H9 (cell line): ENCODE data around the gene TXNDC8. TPM values are rescaled to one million over a fixed set of nuclear protein-coding genes. Genes with fewer than 3 reads are reported as not detected.

Experiments used
- DNase-seq: peaks from one replicate; pipeline ENCODE4 v3.0.0-alpha.2; 2017
- H2AFZ ChIP-seq: one replicate; pipeline ENCODE4 v1.6.1; 2013; ENCODE audit warnings: mild to moderate bottlenecking, low read length, control low read depth, moderate library complexity
- H2AK5ac ChIP-seq: 2 replicates; pipeline ENCODE4 v1.6.1; 2013; ENCODE audit warnings: low read length, control low read depth, mixed read lengths; ENCODE audit not compliant: insufficient read length
- H2BK120ac ChIP-seq: one replicate; pipeline ENCODE4 v1.6.1; 2013; ENCODE audit warnings: low read depth, mild to moderate bottlenecking, low read length, control low read depth, inconsistent platforms; ENCODE audit not compliant: poor library complexity, severe bottlenecking
- H2BK12ac ChIP-seq: 2 replicates; pipeline ENCODE4 v1.6.1; 2013; ENCODE audit warnings: low read length, control low read depth, mixed read lengths, low read depth; ENCODE audit not compliant: insufficient read length
- H2BK15ac ChIP-seq: 2 replicates; pipeline ENCODE4 v1.6.1; 2013; ENCODE audit warnings: low read depth, low read length, control low read depth
- H2BK20ac ChIP-seq: one replicate; pipeline ENCODE4 v1.6.1; 2013; ENCODE audit warnings: low read depth, mild to moderate bottlenecking, low read length, control low read depth, inconsistent platforms; ENCODE audit not compliant: poor library complexity, severe bottlenecking
- H2BK5ac ChIP-seq: 2 replicates; pipeline ENCODE4 v1.6.1; 2013; ENCODE audit warnings: low read length, control low read depth, mixed read lengths; ENCODE audit not compliant: insufficient read length
- H3K14ac ChIP-seq: 2 replicates; pipeline ENCODE4 v1.6.1; 2013; ENCODE audit warnings: low read length, control low read depth; ENCODE audit not compliant: insufficient read depth
- H3K18ac ChIP-seq: 2 replicates; pipeline ENCODE4 v1.6.1; 2013; ENCODE audit warnings: low read depth, mild to moderate bottlenecking, mixed read lengths, low read length, control low read depth; ENCODE audit not compliant: insufficient read length
- H3K23ac ChIP-seq: 2 replicates; pipeline ENCODE4 v1.6.1; 2013; ENCODE audit warnings: low read length, control low read depth, mixed read lengths, low read depth; ENCODE audit not compliant: insufficient read length
- H3K23me2 ChIP-seq: 2 replicates; pipeline ENCODE4 v1.6.1; 2013; ENCODE audit warnings: low read depth, mild to moderate bottlenecking, mixed read lengths, low read length, control low read depth; ENCODE audit not compliant: insufficient read length, poor library complexity, severe bottlenecking
- H3K27ac ChIP-seq: 2 replicates; pipeline ENCODE4 v1.5.1; 2013; ENCODE audit warnings: low read length, control low read depth, mixed read lengths, low read depth; ENCODE audit not compliant: insufficient read length
- H3K27me3 ChIP-seq: 2 replicates; pipeline ENCODE4 v1.6.1; 2013; ENCODE audit warnings: low read length, control low read depth, inconsistent platforms; ENCODE audit not compliant: insufficient read depth
- H3K4ac ChIP-seq: 2 replicates; pipeline ENCODE4 v1.6.1; 2013; ENCODE audit warnings: low read depth, mild to moderate bottlenecking, control low read depth, inconsistent platforms, low read length, moderate library complexity
- H3K4me1 ChIP-seq: 2 replicates; pipeline ENCODE4 v1.6.1; 2013; ENCODE audit warnings: low read length, control low read depth, inconsistent platforms; ENCODE audit not compliant: insufficient read depth
- H3K4me2 ChIP-seq: 2 replicates; pipeline ENCODE4 v1.6.1; 2013; ENCODE audit warnings: low read length, control low read depth, mixed read lengths; ENCODE audit not compliant: insufficient read length, insufficient read depth
- H3K56ac ChIP-seq: 2 replicates; pipeline ENCODE4 v1.6.1; 2013; ENCODE audit warnings: low read depth, mild to moderate bottlenecking, mixed read lengths, low read length, control low read depth; ENCODE audit not compliant: insufficient read length
- H3K79me1 ChIP-seq: 2 replicates; pipeline ENCODE4 v1.6.1; 2013; ENCODE audit warnings: low read depth, mild to moderate bottlenecking, moderate library complexity, low read length, control low read depth, inconsistent platforms; ENCODE audit not compliant: insufficient read depth, poor library complexity, severe bottlenecking
- H3K79me2 ChIP-seq: 2 replicates; pipeline ENCODE4 v1.6.1; 2013; ENCODE audit warnings: low read length, control low read depth, inconsistent platforms; ENCODE audit not compliant: insufficient read depth
- H3K9ac ChIP-seq: 2 replicates; pipeline ENCODE4 v1.6.1; 2013; ENCODE audit warnings: low read length, control low read depth, mixed read lengths; ENCODE audit not compliant: insufficient read length; ENCODE audit errors: extremely low read depth
- H3K9me3 ChIP-seq: one replicate; pipeline ENCODE4 v1.6.1; 2013; ENCODE audit warnings: low read depth, low read length, inconsistent platforms; ENCODE audit not compliant: control insufficient read depth
- H3T11ph ChIP-seq: one replicate; pipeline ENCODE4 v1.6.1; 2013; ENCODE audit warnings: mild to moderate bottlenecking, low read length, control low read depth, inconsistent platforms
- H4K20me1 ChIP-seq: one replicate; pipeline ENCODE4 v1.6.1; 2013; ENCODE audit not compliant: control insufficient read depth, insufficient read length, insufficient read depth
- H4K5ac ChIP-seq: 2 replicates; pipeline ENCODE4 v1.6.1; 2013; ENCODE audit warnings: low read depth, mild to moderate bottlenecking, mixed read lengths, low read length, control low read depth; ENCODE audit not compliant: insufficient read length
- H4K8ac ChIP-seq: replicated peaks from 2 replicates; pipeline ENCODE4 v1.6.1; 2013; ENCODE audit warnings: low read length, control low read depth, mixed read lengths, low read depth; ENCODE audit not compliant: insufficient read length
- H4K91ac ChIP-seq: 2 replicates; pipeline ENCODE4 v1.6.1; 2013; ENCODE audit warnings: low read depth, mild to moderate bottlenecking, moderate library complexity, mixed read lengths, low read length, control low read depth; ENCODE audit not compliant: insufficient read length
- H3K27ac Mint-ChIP-seq, 3 experiments: 2 replicates in 2 of 3; 3 replicates in 1 of 3; pipeline ENCODE4 v1.8.0; 2020 to 2021; ENCODE audit warnings: mixed read lengths in 3 of 3, mild to moderate bottlenecking in 1 of 3, moderate library complexity in 1 of 3
- H3K27me3 Mint-ChIP-seq: 2 replicates; pipeline ENCODE4 v1.8.0; 2021; ENCODE audit warnings: low read depth, mild to moderate bottlenecking, moderate library complexity, mixed read lengths
- H3K36me3 Mint-ChIP-seq, 3 experiments: 2 replicates in 2 of 3; 3 replicates in 1 of 3; pipeline ENCODE4 v1.8.0; 2020 to 2021; ENCODE audit warnings: low read depth in 3 of 3, mixed read lengths in 3 of 3; ENCODE audit not compliant: insufficient read depth in 1 of 3
- H3K4me1 Mint-ChIP-seq, 2 experiments: 2 replicates each; pipeline ENCODE4 v1.8.0; 2020; ENCODE audit warnings: mixed read lengths in 2 of 2
- H3K4me3 Mint-ChIP-seq, 2 experiments: 2 replicates in 1 of 2; 3 replicates in 1 of 2; pipeline ENCODE4 v1.8.0; 2020 to 2021; ENCODE audit warnings: mild to moderate bottlenecking in 2 of 2, mixed read lengths in 2 of 2, moderate library complexity in 1 of 2
- H3K9me3 Mint-ChIP-seq, 2 experiments: 2 replicates in 1 of 2; 3 replicates in 1 of 2; pipeline ENCODE4 v1.8.0; 2020; ENCODE audit warnings: mild to moderate bottlenecking in 2 of 2, mixed read lengths in 2 of 2, moderate library complexity in 1 of 2
- WGBS: extraction: QIAGEN DNeasy Blood & Tissue Kit; methylation state at CpG from one replicate; pipeline ENCODE4 v1.1.7; 2013; ENCODE audit warnings: missing lambda C conversion rate, low lambda C conversion rate, mixed read lengths; ENCODE audit not compliant: insufficient read length; ENCODE audit errors: extremely low coverage; 5-methylcytosine and 5-hydroxymethylcytosine counted together
- total RNA-seq: library from RNA; stranded (reverse); gene quantifications from 2 replicates; pipeline ENCODE4 v1.2.1, GENCODE V29; 2021
- TF ChIP-seq, protein P1 (sequence below): fragments of 200-600 bp; sonication (generic); conservative IDR thresholded peaks from 3 replicates; pipeline ENCODE4 v1.8.0; 2021; ENCODE audit warnings: antibody characterized with exemption, mild to moderate bottlenecking

Gene TXNDC8
- total RNA-seq, 1 experiment from 2014 or later, result not detected

DNA sequence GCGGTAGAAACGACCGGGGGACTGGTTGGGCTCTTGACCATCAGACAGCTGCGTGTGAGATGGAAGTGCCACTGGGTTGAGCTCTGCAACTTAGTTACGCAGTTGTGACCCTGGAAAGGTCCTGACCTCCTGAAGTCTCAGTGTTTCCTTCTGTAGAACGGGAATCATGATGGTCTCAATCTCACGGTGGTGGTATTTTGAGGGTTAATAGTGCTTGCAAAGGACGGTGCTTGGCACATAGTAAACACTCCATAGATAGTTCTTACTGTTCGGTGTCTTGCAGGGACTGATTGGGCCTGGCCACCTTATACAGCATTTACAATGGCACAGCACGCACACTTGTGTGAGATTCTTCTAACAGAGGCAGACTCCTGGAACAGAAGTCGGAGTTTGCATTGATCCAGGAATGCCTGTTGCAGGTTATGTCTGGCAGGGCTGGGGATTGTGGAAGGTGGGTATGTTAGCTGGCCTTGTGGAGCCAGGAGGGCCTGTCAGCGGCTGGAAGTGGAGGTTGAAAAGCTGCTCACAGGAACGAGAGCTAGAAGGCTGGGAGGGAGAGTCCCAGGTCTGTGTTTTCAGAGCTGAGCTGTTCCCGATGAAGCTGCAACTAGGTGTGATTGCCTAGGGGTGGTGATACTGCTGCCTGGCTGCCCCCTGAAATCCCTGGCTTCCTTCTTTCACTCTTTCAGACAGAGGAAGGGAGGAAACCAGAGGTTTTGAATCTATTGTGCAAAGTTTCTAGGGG lies 80.4 kb downstream of the TXNDC8 start:
- TF ChIP-seq, protein P1, sequence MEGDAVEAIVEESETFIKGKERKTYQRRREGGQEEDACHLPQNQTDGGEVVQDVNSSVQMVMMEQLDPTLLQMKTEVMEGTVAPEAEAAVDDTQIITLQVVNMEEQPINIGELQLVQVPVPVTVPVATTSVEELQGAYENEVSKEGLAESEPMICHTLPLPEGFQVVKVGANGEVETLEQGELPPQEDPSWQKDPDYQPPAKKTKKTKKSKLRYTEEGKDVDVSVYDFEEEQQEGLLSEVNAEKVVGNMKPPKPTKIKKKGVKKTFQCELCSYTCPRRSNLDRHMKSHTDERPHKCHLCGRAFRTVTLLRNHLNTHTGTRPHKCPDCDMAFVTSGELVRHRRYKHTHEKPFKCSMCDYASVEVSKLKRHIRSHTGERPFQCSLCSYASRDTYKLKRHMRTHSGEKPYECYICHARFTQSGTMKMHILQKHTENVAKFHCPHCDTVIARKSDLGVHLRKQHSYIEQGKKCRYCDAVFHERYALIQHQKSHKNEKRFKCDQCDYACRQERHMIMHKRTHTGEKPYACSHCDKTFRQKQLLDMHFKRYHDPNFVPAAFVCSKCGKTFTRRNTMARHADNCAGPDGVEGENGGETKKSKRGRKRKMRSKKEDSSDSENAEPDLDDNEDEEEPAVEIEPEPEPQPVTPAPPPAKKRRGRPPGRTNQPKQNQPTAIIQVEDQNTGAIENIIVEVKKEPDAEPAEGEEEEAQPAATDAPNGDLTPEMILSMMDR, result no peak
- Histone ChIP-seq H2BK20ac (no peak overlapping the region), H3K79me2 (peaks cover 27% of the 10 kb centered on the region; the same call in 1 of the 2 replicates), H2BK12ac (no peak overlapping the region), H3K4ac (no peak overlapping the region), H3K23me2 (peaks cover 4% of the 10 kb centered on the region), H3K14ac (peak overlapping the region; percentile 43), H3K56ac (no peak overlapping the region), H3K9ac (peak overlapping the region; percentile 40), H2AFZ (peak overlapping the region; percentile 23), H3K79me1 (no peaks in the 10 kb centered on the region), H3T11ph (no peak overlapping the region), H3K9me3 (no peaks in the 10 kb centered on the region), H2BK15ac (no peak overlapping the region), H4K8ac (no peak overlapping the region), H3K4me2 (peak overlapping the region; percentile 90), H3K27ac (no peak overlapping the region), H4K20me1 (no peaks in the 10 kb centered on the region), H2AK5ac (no peak overlapping the region), H2BK5ac (no peak overlapping the region), H4K91ac (no peak overlapping the region), H3K18ac (no peak overlapping the region), H3K23ac (no peak overlapping the region), H4K5ac (no peak overlapping the region), H2BK120ac (no peak overlapping the region), H3K4me1 (peaks cover 9% of the 10 kb centered on the region), H3K27me3 (no peaks in the 10 kb centered on the region)
- peaks cover 2 to 4% (median 4%) of the 10 kb centered on the region in 3 experiments; a peak in 3 of 7 replicates for H3K36me3 Mint-ChIP-seq
- H3K9me3 Mint-ChIP-seq, result peaks cover 0 to 2% of the 10 kb centered on the region in 2 experiments; a peak in 1 of 5 replicates
- peaks cover 33 to 42% of the 10 kb centered on the region in 2 experiments for H3K4me1 Mint-ChIP-seq
- no CpG with 5 or more reads among the region's 14 CpGs for WGBS
- H3K27me3 Mint-ChIP-seq, result 0 out of 2 replicates have a peak, but pooled peaks cover 2% of the 10 kb centered on the region
- peak overlapping the region; percentile 92 to 93 for H3K4me3 Mint-ChIP-seq
- H3K27ac Mint-ChIP-seq, result peak overlapping the region; percentile 82 to 92 (median 88)
- peak; percentile 45 for DNase-seq
